ENCODE data around the gene BTBD17. TPM values are rescaled to one million over a fixed set of nuclear protein-coding genes. Genes with fewer than 3 reads are reported as not detected.
A peak's percentile ranks its signal among the peaks of the same experiment; 100 is the strongest.
"Not testable (repeated sequence)": the region's sequence is repeated elsewhere in the genome, so short reads cannot be mapped to it uniquely, and the experiment has no call there.

The BTBD17 gene
- not detected for total RNA-seq

DNA sequence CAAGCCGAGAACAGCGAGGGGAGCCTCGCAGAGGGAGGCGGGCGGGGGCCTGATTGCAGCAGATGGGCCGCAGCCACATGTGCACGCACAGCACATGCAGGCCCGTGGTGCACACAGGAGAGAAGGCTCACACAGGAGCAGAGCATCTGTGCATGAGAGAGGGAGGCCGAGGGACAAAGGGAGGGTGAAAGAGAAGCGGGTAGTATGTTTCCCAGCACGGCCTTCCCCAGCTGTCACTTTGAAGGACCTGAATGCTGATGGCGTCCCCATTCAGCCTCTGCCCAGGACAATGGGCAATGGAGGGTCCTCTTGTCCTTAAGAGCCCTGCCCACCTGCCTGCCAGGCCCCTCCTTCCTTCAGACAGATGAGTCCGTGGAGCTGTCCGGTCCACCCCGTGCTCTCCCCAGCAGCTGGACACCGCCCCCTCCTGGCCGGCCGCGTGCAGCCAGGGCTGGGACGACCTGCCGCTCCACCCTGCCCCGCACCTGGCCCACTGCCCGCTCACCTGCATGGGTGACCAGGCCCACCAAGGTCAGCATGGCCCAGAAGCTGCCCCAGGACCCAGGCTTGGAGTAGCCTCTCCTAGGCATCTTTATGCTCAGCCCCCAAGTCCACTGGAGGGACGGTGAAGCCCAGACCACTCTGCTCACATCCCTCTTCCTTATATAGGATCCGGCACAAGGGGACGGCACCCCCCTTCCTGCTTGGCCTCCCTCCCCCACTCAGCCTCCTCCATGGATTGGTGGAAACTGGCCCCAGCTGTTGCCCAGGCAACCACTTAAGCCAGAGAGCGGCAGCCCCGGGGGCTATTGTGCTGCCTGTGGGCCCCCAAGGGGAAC is at the start of gene BTBD17:
TSS of gene BTBD17 (minus strand) at position 639 of the 839 bp plus-strand sequence. CDS start at position 590, 49 bp downstream.
- Mint-ChIP-seq H3K36me3 (no peaks in the 10 kb centered on the region), H3K9me3 (no peaks in the 10 kb centered on the region), H3K4me3 (no peak within 1 kb of the TSS), H3K4me1 (peaks cover 2% of the 10 kb centered on the region), H3K27me3 (peaks cover 21% of the 10 kb centered on the region), H3K27ac (no peak within 1 kb of the TSS)
- peak; percentile 71 for DNase-seq
- peak; percentile 60 for ATAC-seq (ENCODE audit: low read depth)
- POLR2A ChIA-PET = no interaction called here

DNA sequence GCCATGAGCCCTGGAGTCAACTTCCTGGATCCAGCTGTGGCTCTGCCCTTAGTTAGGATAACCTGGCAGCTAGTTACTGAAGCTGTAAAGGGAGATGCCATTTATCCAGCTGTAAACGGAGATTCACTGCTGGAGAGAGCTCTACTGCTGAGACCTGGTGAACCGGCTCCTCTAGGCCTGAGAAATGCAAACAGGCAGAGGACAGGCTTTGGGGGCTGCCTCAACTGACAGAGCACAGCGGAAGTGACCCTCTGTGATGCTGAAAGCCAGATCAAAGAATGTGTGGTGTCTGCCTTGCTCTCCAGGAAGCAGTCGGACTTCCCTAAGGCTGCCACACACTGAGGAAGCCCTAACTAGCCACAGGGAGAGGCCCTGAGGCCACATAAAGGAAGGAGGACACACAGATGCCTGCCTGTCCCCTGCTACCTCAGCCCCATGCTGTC is 48.4 kb upstream of the BTBD17 start:
- Mint-ChIP-seq H3K27ac (no peak overlapping the region), H3K9me3 (peaks cover 1% of the 10 kb centered on the region), H3K4me3 (no peak overlapping the region), H3K4me1 (peaks cover 12% of the 10 kb centered on the region), H3K27me3 (peaks cover 5% of the 10 kb centered on the region), H3K36me3 (peaks cover 1% of the 10 kb centered on the region)
- DNase-seq = no peak
- POLR2A ChIA-PET = no interaction called here
- peak; percentile 68 for ATAC-seq (ENCODE audit: low read depth)

DNA sequence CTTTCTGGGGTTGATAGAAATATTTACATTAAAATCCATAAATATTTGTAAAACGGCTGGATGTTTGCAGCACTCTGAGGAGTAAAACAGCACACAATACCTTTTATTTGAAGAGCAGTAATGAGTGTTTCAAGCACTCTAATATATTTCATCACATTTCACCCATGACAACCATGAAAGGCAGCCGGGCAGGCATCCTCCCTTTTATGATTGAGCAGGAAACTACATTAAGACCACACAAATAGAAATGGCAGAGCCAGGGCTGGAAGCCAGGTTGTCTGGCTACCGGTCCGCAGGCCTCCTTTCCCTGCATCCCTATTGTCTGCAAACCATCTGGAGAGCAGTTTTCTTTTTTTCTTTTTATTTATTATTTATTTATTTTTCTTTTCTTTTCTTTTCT is 47.1 kb upstream of the BTBD17 start:
- peaks cover 1% of the 10 kb centered on the region for H3K9me3 Mint-ChIP-seq
- DNase-seq = no peak
- no peak overlapping the region for H3K4me3 Mint-ChIP-seq
- peaks cover 8% of the 10 kb centered on the region for H3K27me3 Mint-ChIP-seq
- H3K4me1 Mint-ChIP-seq = peaks cover 12% of the 10 kb centered on the region
- no peak for ATAC-seq (ENCODE audit: low read depth)
- peaks cover 1% of the 10 kb centered on the region for H3K36me3 Mint-ChIP-seq
- POLR2A ChIA-PET = no interaction called here
- no peak overlapping the region for H3K27ac Mint-ChIP-seq

- ATAC-seq (ENCODE audit: low read depth) = no peak
- peaks cover 12% of the 10 kb centered on the region for H3K27me3 Mint-ChIP-seq
- POLR2A ChIA-PET = no interaction called here
- H3K4me1 Mint-ChIP-seq = peaks cover 14% of the 10 kb centered on the region
- peaks cover 1% of the 10 kb centered on the region for H3K36me3 Mint-ChIP-seq
- no peak for DNase-seq
- no peak overlapping the region for H3K27ac Mint-ChIP-seq
- peaks cover 1% of the 10 kb centered on the region for H3K9me3 Mint-ChIP-seq
- no peak overlapping the region for H3K4me3 Mint-ChIP-seq
Measured at GRCh38 chr17:74408262-74408661, 46.6 kb upstream of the BTBD17 start.

DNA sequence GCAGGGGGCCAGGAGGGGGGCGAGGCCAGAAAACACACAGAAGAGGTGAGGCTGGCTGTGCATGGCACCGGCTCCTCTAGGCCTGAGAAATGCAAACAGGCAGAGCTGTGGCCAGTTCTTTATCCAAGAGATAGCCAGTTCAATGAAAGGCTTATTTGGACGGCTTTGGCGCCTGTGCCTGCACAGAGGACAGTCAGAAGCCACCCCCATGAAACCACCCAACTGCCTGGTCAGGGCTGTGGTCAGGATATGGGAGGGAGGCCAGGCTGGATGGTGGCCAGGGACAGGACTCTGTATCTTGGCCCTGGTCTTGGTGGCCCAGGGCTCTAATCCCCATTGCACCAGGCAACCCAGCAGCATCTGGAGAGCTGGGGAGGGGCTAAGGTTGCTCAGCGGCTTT is 45.7 kb upstream of the BTBD17 start:
- POLR2A ChIA-PET = no interaction called here
- Mint-ChIP-seq H3K27me3 (peaks cover 15% of the 10 kb centered on the region), H3K27ac (no peak overlapping the region)

DNA sequence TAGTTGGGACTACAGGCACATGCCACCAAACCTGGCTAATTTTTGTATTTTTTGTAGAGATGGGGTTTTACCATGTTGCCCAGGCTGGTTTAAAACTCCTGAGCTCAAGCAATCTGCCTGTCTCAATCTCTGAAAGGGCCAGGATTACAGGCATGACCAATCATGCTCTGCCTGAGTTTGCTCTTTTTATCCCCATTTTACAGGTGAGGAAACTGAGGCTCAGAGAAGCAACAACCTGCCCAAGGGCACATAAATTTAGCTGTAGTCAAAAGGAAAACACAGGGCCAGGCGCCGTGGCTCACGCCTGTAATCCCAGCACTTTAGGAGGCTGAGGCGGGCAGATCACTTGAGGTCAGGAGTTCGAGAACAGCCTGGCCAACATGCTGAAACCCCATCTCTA is 43.6 kb upstream of the BTBD17 start:
- POLR2A ChIA-PET; H3K4me3 Mint-ChIP-seq; DNase-seq; H3K27ac Mint-ChIP-seq; ATAC-seq (ENCODE audit: low read depth); H3K9me3 Mint-ChIP-seq; H3K36me3 Mint-ChIP-seq; H3K4me1 Mint-ChIP-seq: not testable (repeated sequence)
- peaks cover 12% of the 10 kb centered on the region for H3K27me3 Mint-ChIP-seq

More for the DNA sequence above, 45.7 kb upstream of the BTBD17 start:
- DNase-seq = no peak
- Mint-ChIP-seq H3K36me3 (peaks cover 1% of the 10 kb centered on the region), H3K4me3 (no peak overlapping the region), H3K4me1 (peaks cover 14% of the 10 kb centered on the region), H3K9me3 (peaks cover 1% of the 10 kb centered on the region)
- ATAC-seq (ENCODE audit: low read depth) = no peak

DNA sequence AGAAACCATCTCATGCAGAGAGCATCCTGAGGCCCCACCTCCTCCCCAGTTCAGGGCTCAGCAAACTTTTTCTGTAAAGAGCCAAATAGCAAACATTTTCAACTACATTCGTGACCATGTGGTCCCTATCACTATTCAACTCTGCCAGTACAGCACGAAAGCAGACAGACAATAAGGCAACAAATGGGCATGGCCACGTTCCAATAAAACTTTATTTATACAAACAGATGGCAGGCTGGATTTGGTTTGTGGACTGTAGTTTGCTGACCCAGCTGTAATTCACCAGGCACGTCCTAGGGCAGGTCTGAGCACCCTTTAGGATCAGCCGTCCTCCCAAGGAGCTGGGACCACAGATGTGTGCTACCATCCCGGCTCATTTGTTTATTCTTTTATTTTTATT is 43.1 kb upstream of the BTBD17 start:
- H3K36me3 Mint-ChIP-seq = no peaks in the 10 kb centered on the region
- H3K27ac Mint-ChIP-seq = no peak overlapping the region
- ATAC-seq (ENCODE audit: low read depth) = no peak
- H3K4me3 Mint-ChIP-seq = no peak overlapping the region
- POLR2A ChIA-PET = no interaction called here
- no peaks in the 10 kb centered on the region for H3K9me3 Mint-ChIP-seq
- DNase-seq = no peak
- H3K4me1 Mint-ChIP-seq = peaks cover 7% of the 10 kb centered on the region
- peaks cover 12% of the 10 kb centered on the region for H3K27me3 Mint-ChIP-seq

- Mint-ChIP-seq H3K27ac (no peak overlapping the region), H3K36me3 (no peaks in the 10 kb centered on the region), H3K4me3 (no peak overlapping the region), H3K4me1 (peaks cover 7% of the 10 kb centered on the region), H3K27me3 (peaks cover 12% of the 10 kb centered on the region), H3K9me3 (no peaks in the 10 kb centered on the region)
- POLR2A ChIA-PET = no interaction called here
- ATAC-seq (ENCODE audit: low read depth) (no peak), DNase-seq (no peak)
Measured at GRCh38 chr17:74404218-74404617, 42.5 kb upstream of the BTBD17 start.

- ATAC-seq (ENCODE audit: low read depth) (no peak), DNase-seq (no peak)
- Mint-ChIP-seq H3K4me3 (no peak overlapping the region), H3K9me3 (no peaks in the 10 kb centered on the region), H3K27me3 (peaks cover 12% of the 10 kb centered on the region), H3K36me3 (no peaks in the 10 kb centered on the region), H3K4me1 (peaks cover 7% of the 10 kb centered on the region), H3K27ac (no peak overlapping the region)
- POLR2A ChIA-PET = no interaction called here
Measured at GRCh38 chr17:74403512-74404137, 42.0 kb upstream of the BTBD17 start.

DNA sequence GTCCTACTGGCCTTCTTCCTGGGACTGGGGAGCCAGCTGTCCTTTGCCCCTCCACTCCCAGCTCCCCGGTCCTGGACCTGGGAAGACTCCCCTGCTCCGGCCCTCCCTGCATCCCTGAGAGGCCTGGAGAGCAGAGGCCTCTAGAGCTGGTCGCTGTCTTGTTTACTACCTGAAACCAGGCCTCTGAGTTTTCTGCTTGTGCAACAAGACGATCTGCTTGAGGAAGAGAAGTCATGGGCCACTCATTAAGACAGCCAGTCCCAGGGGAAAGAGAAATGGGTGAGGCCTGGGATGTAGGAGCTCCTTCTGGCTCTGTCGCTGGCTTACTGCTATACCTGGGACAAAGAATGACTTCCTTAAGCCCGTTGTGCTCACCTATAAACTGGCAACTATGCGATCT is 40.4 kb upstream of the BTBD17 start:
- no peaks in the 10 kb centered on the region for H3K36me3 Mint-ChIP-seq
- H3K27me3 Mint-ChIP-seq = peaks cover 14% of the 10 kb centered on the region
- no peak overlapping the region for H3K27ac Mint-ChIP-seq
- DNase-seq (no peak), ATAC-seq (ENCODE audit: low read depth) (no peak)
- POLR2A ChIA-PET = no interaction called here
- H3K4me1 Mint-ChIP-seq = peaks cover 6% of the 10 kb centered on the region
- H3K4me3 Mint-ChIP-seq = no peak overlapping the region
- no peaks in the 10 kb centered on the region for H3K9me3 Mint-ChIP-seq

GRCh38 chr17:74396567-74396966 is 34.9 kb upstream of the BTBD17 start:
- H3K27ac Mint-ChIP-seq = no peak overlapping the region
- no peaks in the 10 kb centered on the region for H3K4me1 Mint-ChIP-seq
- no peaks in the 10 kb centered on the region for H3K9me3 Mint-ChIP-seq
- POLR2A ChIA-PET = no interaction called here
- no peak overlapping the region for H3K4me3 Mint-ChIP-seq
- DNase-seq = no peak
- ATAC-seq (ENCODE audit: low read depth) = no peak
- peaks cover 4% of the 10 kb centered on the region for H3K27me3 Mint-ChIP-seq
- no peaks in the 10 kb centered on the region for H3K36me3 Mint-ChIP-seq

DNA sequence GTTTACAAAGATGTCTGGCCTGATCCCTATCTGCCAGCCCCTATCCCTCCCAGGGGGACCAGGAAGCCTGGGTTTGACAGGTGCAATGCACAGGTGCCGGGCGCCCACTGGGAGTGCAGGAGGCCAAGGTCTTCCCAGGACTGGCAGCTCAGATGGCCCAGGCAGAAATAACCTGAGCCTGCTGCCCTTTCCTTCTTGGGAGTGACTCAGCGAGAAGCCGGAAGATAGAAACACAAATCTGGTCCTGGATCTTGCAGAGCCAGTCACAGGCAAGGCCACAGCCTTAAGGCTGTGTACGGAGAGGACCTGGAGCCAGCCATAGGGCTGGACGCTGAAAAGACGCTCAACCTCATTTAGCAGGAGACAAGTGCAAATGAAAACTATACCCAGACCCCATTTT is 33.3 kb upstream of the BTBD17 start:
- no peaks in the 10 kb centered on the region for H3K4me1 Mint-ChIP-seq
- ATAC-seq (ENCODE audit: low read depth) (no peak), DNase-seq (no peak)
- POLR2A ChIA-PET = no interaction called here
- H3K9me3 Mint-ChIP-seq = no peaks in the 10 kb centered on the region
- no peak overlapping the region for H3K27ac Mint-ChIP-seq
- H3K4me3 Mint-ChIP-seq = no peak overlapping the region
- no peaks in the 10 kb centered on the region for H3K36me3 Mint-ChIP-seq
- peaks cover 6% of the 10 kb centered on the region for H3K27me3 Mint-ChIP-seq

GRCh38 chr17:74394275-74394950 is 32.7 kb upstream of the BTBD17 start:
- Mint-ChIP-seq H3K9me3 (no peaks in the 10 kb centered on the region), H3K36me3 (no peaks in the 10 kb centered on the region), H3K27me3 (peaks cover 6% of the 10 kb centered on the region), H3K27ac (no peak overlapping the region), H3K4me3 (no peak overlapping the region), H3K4me1 (no peaks in the 10 kb centered on the region)
- POLR2A ChIA-PET = interaction anchor here (0.5 kb wide), 1 partner anchor 236 kb away, joined by 3 read pairs; no protein-coding TSS in a partner anchor
- DNase-seq = no peak
- ATAC-seq (ENCODE audit: low read depth) = no peak

Data from activated naive CD8-positive, alpha-beta T cell treated with anti-CD3 and anti-CD28 coated beads, Interleukin-2, amount 10 ng/mL, durations not matched to agents 7 days and 5 days (primary cell).